Body of pancreas (tissue), 4 donors: ENCODE data around the gene CSF1.

Experiments used
- CTCF ChIP-seq, 7 experiments: fragments of 450-650 bp in 4 of 7; fragments of 200-600 bp in 3 of 7; sonication (generic) in 3 of 7; IDR thresholded peaks; one replicate each; pipeline ENCODE4 v1.5.1; 2016 to 2019; ENCODE audit warnings: antibody characterized with exemption in 7 of 7
- POLR2A ChIP-seq, 3 donors: fragments of 450-650 bp; IDR thresholded peaks; one replicate each; pipeline ENCODE4 v1.6.1; 2016; ENCODE audit warnings: antibody characterized with exemption in 3 of 3, mild to moderate bottlenecking in 2 of 3

GRCh38 chr1:109875874-109876273, 34.8 kb upstream of the CSF1 start:
- TF ChIP-seq CTCF (IDR thresholded peaks at IDR 0.05): no peak
- no peak for TF ChIP-seq POLR2A (IDR thresholded peaks at IDR 0.05)
